ENCODE data around the gene SEMA4B. TPM values are rescaled to one million over a fixed set of nuclear protein-coding genes. Genes with fewer than 3 reads are reported as not detected.

SEMA4B gene
- total and polyA plus RNA-seq, 9 of the 15 experiments (the other 6 are each of a cell fraction or from before 2014, with no cell fraction given): 1.3 to 33.6 (median 11.0) TPM

DNA sequence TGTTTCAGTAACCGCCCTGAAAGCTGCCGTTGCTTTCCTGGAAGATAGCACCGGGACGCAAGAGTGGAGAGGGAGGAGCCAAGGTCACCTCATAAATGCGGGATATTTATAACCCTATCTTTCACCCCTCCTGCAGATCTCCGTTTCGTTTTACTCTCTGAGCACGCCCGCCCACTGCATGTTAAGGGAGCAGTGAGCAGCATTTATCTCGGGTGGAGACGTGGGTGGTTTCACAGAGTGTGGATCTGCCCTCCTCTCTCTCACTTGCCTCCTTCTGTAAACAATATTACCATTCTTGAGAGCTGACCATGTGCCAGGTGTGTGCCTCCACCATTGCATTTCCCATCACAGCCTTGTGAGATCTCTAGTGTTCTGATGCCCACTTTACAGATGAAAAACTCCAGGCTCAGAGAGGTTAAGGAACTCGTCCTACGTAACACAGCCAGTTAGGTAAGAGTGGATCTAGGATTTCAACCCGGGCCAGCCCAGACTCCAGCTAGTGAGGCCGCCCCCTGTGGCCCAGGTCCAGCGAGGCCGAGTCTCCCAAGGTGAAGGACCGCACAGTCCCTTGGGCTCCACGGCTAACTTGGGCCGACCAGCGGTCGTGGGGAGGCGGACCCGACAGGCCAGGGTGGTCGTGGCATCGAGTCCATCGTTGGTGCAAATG is 16.9 kb upstream of the SEMA4B start (continued):
- TF ChIP-seq FIP1L1 (IDR thresholded peaks at IDR 0.05; ENCODE audit: low read depth, low read length, poor library complexity, severe bottlenecking): no peak
- no peak for TF ChIP-seq ZNF134 (CRISPR knock-in tag; conservative IDR thresholded peaks at IDR 0.05)
- TF ChIP-seq ELK1 (CRISPR knock-in tag; IDR thresholded peaks at IDR 0.05): no peak
- no peak for TF ChIP-seq MAFG (tag; conservative IDR thresholded peaks at IDR 0.05)
- peak; percentile 37; the same call in 1 of the 2 replicates for TF ChIP-seq MYC (IDR thresholded peaks at IDR 0.05; ENCODE audit: low read depth, low read length)
- no peak for TF ChIP-seq MYC (CRISPR knock-in tag; IDR thresholded peaks at IDR 0.05; ENCODE audit: borderline replicate concordance, low read depth)
- 0 out of 2 replicates have a peak, but pooled peaks have one; percentile 12 for TF ChIP-seq CBFB (CRISPR knock-in tag; IDR thresholded peaks at IDR 0.05)
- TF ChIP-seq SRF (CRISPR knock-in tag; IDR thresholded peaks at IDR 0.05): no peak; a peak in 1 of 4 replicates
- TF ChIP-seq SNRNP70 (optimal IDR thresholded peaks at IDR 0.05; ENCODE audit: low read depth, low read length): no peak
- TF ChIP-seq ZNF76 (CRISPR knock-in tag; IDR thresholded peaks at IDR 0.05; ENCODE audit: borderline replicate concordance): no peak
- TF ChIP-seq NFE2L1 (tag; IDR thresholded peaks at IDR 0.05; ENCODE audit: borderline replicate concordance, low read depth): no peak
- no peak for TF ChIP-seq ZNF518B (CRISPR knock-in tag; IDR thresholded peaks at IDR 0.05)
- no peak for TF ChIP-seq HIVEP1 (CRISPR knock-in tag; IDR thresholded peaks at IDR 0.05)
- TF ChIP-seq ZNF174 (CRISPR knock-in tag; IDR thresholded peaks at IDR 0.05): no peak
- TF ChIP-seq E4F1 (CRISPR knock-in tag; IDR thresholded peaks at IDR 0.05; ENCODE audit: borderline replicate concordance): no peak
- TF ChIP-seq ETV1 (tag; conservative IDR thresholded peaks at IDR 0.05; ENCODE audit: low read depth): peak; percentile 52
- peak; percentile 57 for TF ChIP-seq L3MBTL2 (IDR thresholded peaks at IDR 0.05)
- TF ChIP-seq KLF13 (tag; IDR thresholded peaks at IDR 0.05; ENCODE audit: borderline replicate concordance, low read depth): peak; percentile 7; the same call in 1 of the 2 replicates
- no peak for TF ChIP-seq NR4A1 (CRISPR knock-in tag; IDR thresholded peaks at IDR 0.05)
- TF ChIP-seq NR4A1 (tag; IDR thresholded peaks at IDR 0.05): no peak
- TF ChIP-seq FOXA1 (IDR thresholded peaks at IDR 0.05; ENCODE audit: borderline replicate concordance): no peak
